B cell (primary cell): Measurements from ENCODE around the gene SALL3.

Source experiments
- CTCF ChIP-seq: fragments of 200-600 bp; IDR thresholded peaks from one replicate; pipeline ENCODE4 v1.8.0; 2022; ENCODE audit warnings: antibody characterized with exemption, mild to moderate bottlenecking
- EZH2 ChIP-seq: IDR thresholded peaks from 2 replicates; pipeline ENCODE4 v1.6.1; 2012; ENCODE audit warnings: borderline replicate concordance, low read depth, mild to moderate bottlenecking, moderate library complexity, low read length; ENCODE audit not compliant: insufficient read depth, poor library complexity, severe bottlenecking

- TF ChIP-seq CTCF (no peak), EZH2 (no peak)
Observed at GRCh38 chr18:78937166-78937565, 42.5 kb upstream of the SALL3 start.
